Neuron (in vitro differentiated cells): ENCODE measurements around the gene CALD1.

Experiments
- H2AFZ ChIP-seq: one replicate; pipeline ENCODE4 v1.6.1; 2013; ENCODE audit warnings: low read depth, mild to moderate bottlenecking, inconsistent platforms, low read length, moderate library complexity
- H3K27me3 ChIP-seq: one replicate; pipeline ENCODE4 v1.6.1; 2013; ENCODE audit warnings: low read length; ENCODE audit not compliant: insufficient read depth
- H3K36me3 ChIP-seq: one replicate; pipeline ENCODE4 v1.6.1; 2013; ENCODE audit warnings: low read length; ENCODE audit not compliant: insufficient read depth
- H3K4me1 ChIP-seq: one replicate; pipeline ENCODE4 v1.6.1; 2013; ENCODE audit warnings: low read length; ENCODE audit not compliant: insufficient read depth
- H3K4me3 ChIP-seq: 2 replicates; pipeline ENCODE4 v1.5.1; 2013; ENCODE audit warnings: mild to moderate bottlenecking, low read length, moderate library complexity
- H3K9me3 ChIP-seq: one replicate; pipeline ENCODE4 v1.6.1; 2013; ENCODE audit warnings: low read length

The CALD1 gene

DNA sequence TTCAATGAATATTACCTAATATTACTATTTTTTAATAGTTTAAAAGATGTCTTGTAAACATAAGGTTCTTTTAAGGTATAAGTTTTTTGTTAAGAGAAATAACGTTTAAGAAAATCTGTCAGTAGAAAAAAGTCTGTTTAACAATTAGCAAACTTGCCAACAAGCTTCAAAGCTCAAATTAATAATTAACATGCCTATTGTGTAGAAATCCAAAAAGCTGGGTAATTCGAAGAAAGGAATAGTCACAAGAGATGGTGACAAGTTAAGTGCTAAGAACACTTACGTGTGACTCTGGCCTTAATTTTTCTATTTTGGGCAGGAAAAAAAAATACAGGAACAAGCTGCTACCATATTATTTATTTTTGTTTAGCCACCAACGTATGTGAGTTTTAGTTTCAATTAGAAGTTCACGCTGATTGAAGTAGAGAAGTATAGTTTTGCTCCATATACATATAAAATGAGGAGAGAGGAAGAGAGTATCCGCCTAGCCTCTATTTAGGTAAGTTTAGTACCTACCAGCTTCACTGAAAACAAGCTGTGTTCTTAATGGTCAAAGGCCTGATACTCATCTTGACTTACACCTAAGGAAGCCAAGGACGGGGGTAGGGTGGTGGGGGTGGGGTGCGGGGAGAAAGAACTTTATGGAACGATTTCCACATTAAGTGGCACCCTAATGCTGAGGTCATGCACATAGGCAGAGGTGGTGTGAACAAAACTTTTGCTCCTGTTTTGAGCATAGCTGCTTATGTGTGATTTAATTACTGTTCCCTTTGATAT lies 163.4 kb downstream of the CALD1 start:
- peaks cover 17% of the 10 kb centered on the region for H3K36me3 ChIP-seq
- H3K9me3 ChIP-seq, result no peaks in the 10 kb centered on the region

DNA sequence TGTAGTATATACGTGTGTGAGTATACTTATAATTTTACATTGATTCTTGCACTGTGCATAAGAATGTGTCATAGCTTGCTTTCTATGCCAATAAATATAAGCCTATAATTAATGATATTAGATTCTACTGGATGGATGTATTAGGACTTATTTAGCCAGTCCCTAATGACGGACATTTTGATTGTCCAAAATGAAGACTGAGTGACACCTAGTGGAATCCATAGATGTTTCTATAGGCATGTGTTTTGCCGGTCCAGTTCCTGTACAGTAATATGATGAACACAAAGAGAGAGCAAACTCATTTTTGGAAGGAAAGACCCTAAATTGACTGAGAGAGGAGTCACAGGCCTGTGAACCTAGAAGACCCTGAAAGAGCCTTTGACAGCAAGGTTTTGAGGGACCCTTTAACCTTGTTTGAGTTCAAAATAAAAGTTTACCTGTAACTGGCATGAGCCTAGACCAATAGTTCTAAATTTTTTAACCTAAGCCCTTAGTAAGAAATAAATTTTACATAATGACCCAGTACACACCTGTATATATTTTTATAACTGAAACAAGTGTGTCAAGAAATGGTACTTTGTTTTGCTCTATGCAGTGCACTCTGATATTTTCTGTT lies 164.5 kb downstream of the CALD1 start:
- no peak overlapping the region for H2AFZ ChIP-seq
- no peaks in the 10 kb centered on the region for H3K4me1 ChIP-seq
- H3K4me3 ChIP-seq, result no peak overlapping the region
- H3K9me3 ChIP-seq, result no peaks in the 10 kb centered on the region
- no peaks in the 10 kb centered on the region for H3K27me3 ChIP-seq
- H3K36me3 ChIP-seq, result peaks cover 18% of the 10 kb centered on the region

More for the DNA sequence above, 163.4 kb downstream of the CALD1 start:
- H3K4me3 ChIP-seq, result no peak overlapping the region
- H3K27me3 ChIP-seq, result no peaks in the 10 kb centered on the region
- H3K4me1 ChIP-seq, result no peaks in the 10 kb centered on the region
- no peak overlapping the region for H2AFZ ChIP-seq

DNA sequence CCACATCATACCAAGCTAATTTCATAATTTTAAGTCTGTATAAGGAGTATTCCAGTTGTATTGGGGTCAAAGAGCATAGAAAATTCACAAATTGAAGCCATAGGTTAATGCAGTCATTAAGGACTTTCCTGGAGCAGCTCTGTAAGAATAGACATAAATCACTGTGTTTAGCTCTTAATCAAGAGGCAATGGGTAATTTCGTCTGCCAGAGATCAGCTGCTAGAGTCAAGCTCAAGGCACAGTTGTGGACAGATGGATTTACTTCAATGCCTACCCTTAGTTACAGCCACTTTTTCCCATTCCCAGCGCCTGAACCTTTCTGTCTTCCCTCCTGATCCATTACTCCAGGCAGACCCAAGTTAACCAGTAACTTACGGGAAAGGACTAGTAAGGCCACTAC lies 166.3 kb downstream of the CALD1 start:
- Histone ChIP-seq H3K4me3 (no peak overlapping the region), H2AFZ (no peak overlapping the region)

DNA sequence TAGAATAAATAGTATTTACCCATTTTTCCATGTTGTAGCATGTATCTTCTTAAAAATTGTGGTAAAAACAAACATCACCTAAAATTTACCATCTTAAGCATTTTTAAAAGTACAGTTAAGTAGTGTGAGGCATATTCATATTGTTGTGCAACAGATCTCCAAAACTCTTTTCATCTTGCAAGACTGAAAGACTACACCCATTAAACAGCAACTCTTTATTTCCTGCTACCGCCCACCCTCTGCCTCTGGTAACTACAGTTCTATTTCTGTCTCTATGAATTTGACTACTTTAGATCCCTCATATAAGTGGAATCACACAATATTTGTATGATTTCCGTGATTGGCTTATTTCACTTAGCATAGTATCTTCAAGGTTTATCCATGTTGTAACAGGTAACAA lies 166.8 kb downstream of the CALD1 start:
- H3K4me3 ChIP-seq, result no peak overlapping the region
- peaks cover 4% of the 10 kb centered on the region for H3K9me3 ChIP-seq
- H2AFZ ChIP-seq, result no peak overlapping the region
- no peaks in the 10 kb centered on the region for H3K4me1 ChIP-seq
- H3K36me3 ChIP-seq, result peaks cover 39% of the 10 kb centered on the region
- H3K27me3 ChIP-seq, result no peaks in the 10 kb centered on the region

More for the DNA sequence above, 166.3 kb downstream of the CALD1 start:
- Histone ChIP-seq H3K9me3 (peaks cover 4% of the 10 kb centered on the region), H3K4me1 (no peaks in the 10 kb centered on the region), H3K27me3 (no peaks in the 10 kb centered on the region), H3K36me3 (peaks cover 36% of the 10 kb centered on the region)

DNA sequence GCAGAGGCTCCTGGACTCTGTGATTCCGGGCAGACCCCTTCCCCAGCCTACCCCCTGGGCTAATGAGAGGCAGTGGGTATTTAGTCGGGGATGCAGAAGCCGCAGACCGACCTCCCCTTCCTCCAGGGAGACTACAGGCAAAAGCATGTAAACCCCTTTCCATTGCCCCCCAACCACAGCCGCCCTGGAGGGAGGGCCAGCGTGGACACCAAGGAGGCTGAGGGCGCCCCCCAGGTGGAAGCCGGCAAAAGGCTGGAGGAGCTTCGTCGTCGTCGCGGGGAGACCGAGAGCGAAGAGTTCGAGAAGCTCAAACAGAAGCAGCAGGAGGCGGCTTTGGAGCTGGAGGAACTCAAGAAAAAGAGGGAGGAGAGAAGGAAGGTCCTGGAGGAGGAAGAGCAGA lies 167.9 kb downstream of the CALD1 start:
- peaks cover 4% of the 10 kb centered on the region for H3K9me3 ChIP-seq
- H2AFZ ChIP-seq, result no peak overlapping the region
- peaks cover 47% of the 10 kb centered on the region for H3K36me3 ChIP-seq
- no peak overlapping the region for H3K4me3 ChIP-seq
- no peaks in the 10 kb centered on the region for H3K4me1 ChIP-seq
- no peaks in the 10 kb centered on the region for H3K27me3 ChIP-seq

DNA sequence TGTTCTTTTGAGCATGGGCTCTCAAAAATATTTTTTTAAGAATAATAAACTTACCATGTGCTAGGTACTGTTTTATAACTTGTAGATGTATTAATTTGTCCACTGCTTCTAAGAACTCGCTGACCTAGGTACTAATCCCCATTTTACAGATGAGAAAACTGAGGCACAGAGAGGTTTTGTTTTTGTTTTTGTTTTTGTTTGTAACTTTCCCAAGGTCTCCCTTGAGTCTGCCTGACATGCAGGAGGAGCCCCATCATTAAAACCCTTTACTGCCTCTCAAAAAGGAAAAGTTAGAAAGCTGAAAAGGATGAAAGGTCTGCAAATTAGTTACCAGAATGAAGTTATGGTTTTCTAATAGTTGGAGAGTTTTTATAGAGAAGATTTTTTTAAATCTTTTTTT lies 168.4 kb downstream of the CALD1 start:
- Histone ChIP-seq H3K9me3 (peaks cover 4% of the 10 kb centered on the region), H3K4me3 (no peak overlapping the region), H3K36me3 (peaks cover 49% of the 10 kb centered on the region), H3K27me3 (no peaks in the 10 kb centered on the region), H3K4me1 (no peaks in the 10 kb centered on the region), H2AFZ (no peak overlapping the region)

DNA sequence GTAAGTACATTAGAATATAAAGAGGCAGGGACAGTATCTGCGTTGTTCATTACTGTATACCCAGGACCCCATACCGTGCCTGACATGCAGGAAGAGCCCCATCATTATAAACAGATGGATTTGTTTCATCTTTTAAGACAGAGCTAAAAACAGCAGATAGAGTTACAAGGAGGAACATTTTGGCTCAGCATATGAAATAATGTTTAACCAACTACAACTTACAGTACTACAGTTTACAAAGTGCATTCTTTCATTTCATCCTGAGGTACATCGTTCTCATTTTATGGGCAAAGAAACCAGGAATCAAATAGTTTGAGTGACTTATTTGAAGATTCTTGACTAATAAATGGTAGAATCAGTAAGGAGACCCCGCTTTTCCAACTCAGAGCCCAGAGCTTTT lies 168.8 kb downstream of the CALD1 start:
- H3K9me3 ChIP-seq, result peaks cover 4% of the 10 kb centered on the region
- H3K36me3 ChIP-seq, result peaks cover 51% of the 10 kb centered on the region
- H3K4me3 ChIP-seq, result no peak overlapping the region
- H3K27me3 ChIP-seq, result no peaks in the 10 kb centered on the region
- no peak overlapping the region for H2AFZ ChIP-seq
- H3K4me1 ChIP-seq, result no peaks in the 10 kb centered on the region

DNA sequence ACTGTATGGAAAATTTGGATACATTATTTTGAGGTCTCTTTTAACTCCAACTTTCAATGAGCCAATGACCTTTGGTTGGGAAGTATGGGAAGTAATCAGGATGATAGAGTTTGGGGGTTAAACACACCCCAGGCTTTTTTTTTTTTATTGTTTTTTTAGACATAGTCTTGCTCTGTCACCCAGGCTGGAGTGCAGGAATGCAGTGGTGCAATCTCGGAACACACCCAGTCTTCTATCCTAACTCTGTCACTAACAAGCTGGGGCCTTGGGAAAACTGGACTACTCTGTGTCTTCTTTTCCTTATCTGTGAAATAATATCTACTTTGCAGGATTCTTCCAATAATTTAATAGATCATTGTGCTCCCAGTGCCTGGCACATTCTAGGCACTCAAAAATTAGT lies 169.3 kb downstream of the CALD1 start:
- Histone ChIP-seq H2AFZ (no peak overlapping the region), H3K9me3 (peaks cover 4% of the 10 kb centered on the region), H3K4me1 (no peaks in the 10 kb centered on the region), H3K36me3 (peaks cover 56% of the 10 kb centered on the region), H3K4me3 (no peak overlapping the region), H3K27me3 (no peaks in the 10 kb centered on the region)

DNA sequence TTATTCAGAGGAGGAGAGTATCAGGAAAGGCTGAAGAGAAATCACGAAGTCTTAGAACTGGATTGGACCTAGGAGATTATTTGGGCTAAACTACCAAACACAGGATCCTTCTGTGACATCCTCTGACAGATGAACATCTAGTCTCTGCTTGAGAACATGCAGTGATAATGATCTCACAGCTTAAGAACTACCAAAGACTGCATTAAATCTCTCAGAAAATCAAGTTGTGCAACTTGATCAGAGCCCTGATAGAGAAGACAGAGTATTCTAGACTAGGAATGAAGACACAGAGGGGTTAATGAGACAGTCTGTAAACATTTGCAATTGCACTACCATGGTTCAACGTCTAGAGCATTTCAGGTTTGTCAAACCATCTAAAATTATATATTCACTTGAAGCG lies 169.7 kb downstream of the CALD1 start:
- Histone ChIP-seq H3K36me3 (peaks cover 58% of the 10 kb centered on the region), H3K27me3 (no peaks in the 10 kb centered on the region), H3K9me3 (peaks cover 4% of the 10 kb centered on the region), H2AFZ (no peak overlapping the region), H3K4me3 (no peak overlapping the region), H3K4me1 (no peaks in the 10 kb centered on the region)

DNA sequence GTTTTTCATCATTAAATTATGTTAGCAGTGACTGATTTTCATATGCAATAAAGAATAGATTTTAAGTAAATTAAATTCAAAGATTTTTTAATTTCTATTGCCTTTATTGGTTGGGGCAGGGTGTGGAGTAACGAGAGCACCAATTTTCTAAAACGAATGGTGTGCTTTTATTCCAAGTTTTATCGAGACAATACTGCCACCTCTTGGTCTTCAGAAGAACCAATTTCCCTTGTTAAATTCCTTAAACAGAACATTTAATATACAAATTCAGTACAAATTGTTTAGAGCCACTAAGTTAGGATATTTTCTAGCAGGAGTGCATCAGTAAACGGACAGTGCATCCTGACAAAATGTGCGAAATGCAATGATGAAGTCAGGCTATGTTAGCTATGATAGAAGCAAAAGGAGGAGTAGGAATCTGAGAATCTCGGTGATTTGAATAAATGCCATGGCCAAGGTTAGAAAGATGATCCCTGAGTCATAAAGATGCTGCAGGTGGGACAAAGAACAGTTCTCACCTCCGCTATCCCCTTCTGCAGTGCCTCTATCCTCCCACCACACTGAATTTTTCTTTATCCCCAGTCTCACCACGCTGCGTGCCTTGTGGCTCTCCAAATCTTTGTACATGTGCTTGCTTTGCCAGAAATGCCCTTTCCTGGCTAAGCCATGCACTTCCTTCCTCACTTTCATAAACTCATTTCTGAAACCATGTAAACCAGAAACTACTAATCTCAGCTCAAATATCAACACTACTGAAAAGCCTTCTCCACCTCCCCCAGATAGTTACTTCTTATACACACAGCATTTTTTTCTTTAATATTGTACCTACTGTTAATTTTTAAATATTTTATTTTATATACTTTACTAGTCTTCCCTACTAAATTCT lies 175.0 kb downstream of the CALD1 start:
- H3K4me1 ChIP-seq, result no peaks in the 10 kb centered on the region
- H3K4me3 ChIP-seq, result no peak overlapping the region
- H2AFZ ChIP-seq, result no peak overlapping the region
- H3K27me3 ChIP-seq, result no peaks in the 10 kb centered on the region
- H3K9me3 ChIP-seq, result peaks cover 7% of the 10 kb centered on the region
- peaks cover 64% of the 10 kb centered on the region for H3K36me3 ChIP-seq

DNA sequence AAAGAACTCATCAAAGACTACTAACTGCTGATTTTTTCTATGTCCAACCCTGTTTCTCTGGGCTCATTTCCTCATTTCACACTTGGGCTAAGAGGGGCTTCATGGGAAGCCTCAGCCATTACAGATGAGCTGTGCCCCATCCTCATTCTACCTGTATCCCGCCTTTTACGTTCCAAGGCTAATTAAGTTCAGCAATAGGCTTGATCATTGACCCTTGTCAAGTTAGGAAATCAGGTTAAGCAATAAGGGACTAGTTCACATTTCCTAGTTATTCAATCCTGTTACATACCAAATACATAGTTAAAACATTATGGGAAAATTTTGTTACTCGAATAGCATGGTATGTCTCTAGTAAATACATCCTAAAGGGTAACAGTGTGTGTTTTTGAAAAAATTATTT lies 177.6 kb downstream of the CALD1 start:
- Histone ChIP-seq H3K9me3 (peaks cover 3% of the 10 kb centered on the region), H3K4me1 (no peaks in the 10 kb centered on the region), H3K27me3 (no peaks in the 10 kb centered on the region), H3K36me3 (peaks cover 63% of the 10 kb centered on the region), H3K4me3 (no peak overlapping the region), H2AFZ (no peak overlapping the region)

DNA sequence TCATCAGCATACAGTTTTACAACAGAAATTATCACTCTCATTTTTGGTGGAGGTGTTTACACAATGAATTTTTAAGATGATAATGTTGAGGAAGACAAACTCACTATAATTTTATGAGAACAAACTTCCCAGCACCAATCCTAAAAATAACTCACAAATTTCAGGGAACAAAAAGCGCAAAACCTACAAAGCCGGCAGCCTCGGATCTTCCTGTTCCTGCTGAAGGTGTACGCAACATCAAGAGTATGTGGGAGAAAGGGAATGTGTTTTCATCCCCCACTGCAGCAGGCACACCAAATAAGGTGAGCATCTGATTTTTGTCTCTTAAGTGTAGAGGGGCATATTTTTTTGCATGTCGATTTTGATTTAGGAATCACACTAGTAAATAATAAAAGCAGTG lies 180.4 kb downstream of the CALD1 start:
- Histone ChIP-seq H3K4me3 (no peak overlapping the region), H3K27me3 (no peaks in the 10 kb centered on the region), H3K9me3 (peaks cover 3% of the 10 kb centered on the region), H3K4me1 (no peaks in the 10 kb centered on the region), H3K36me3 (peaks cover 67% of the 10 kb centered on the region), H2AFZ (no peak overlapping the region)

DNA sequence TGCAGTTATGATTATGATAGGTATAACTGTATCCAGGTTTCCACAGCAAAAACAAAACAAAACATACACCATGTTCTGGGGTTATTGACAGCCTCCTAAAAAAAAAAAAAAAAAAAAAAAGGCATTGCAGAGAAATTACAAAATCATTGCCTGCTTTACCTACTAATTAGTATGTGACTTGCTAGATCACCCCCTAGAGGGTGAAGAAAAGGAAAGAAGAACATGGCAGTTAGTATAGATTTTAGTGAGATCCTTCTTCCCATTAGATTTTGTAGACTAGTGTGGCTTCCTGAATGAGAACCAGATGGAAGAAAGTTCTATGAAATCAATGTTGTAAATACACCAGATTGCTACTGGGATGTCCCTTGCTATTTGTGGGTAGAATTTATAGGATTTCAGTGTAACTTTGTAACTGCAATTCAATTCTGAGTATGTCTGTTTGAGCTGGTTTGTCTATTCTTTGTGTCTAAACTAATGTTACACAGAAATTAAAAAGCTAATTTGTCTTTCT lies 182.9 kb downstream of the CALD1 start:
- Histone ChIP-seq H3K4me3 (no peak overlapping the region), H3K4me1 (no peaks in the 10 kb centered on the region), H3K36me3 (peaks cover 79% of the 10 kb centered on the region), H3K27me3 (no peaks in the 10 kb centered on the region), H3K9me3 (no peaks in the 10 kb centered on the region), H2AFZ (no peak overlapping the region)
